HG03095 (cell line): Measurements from ENCODE around the gene HSPA12B.

ENCODE experiments used
- ATAC-seq: cut with Tn5 transposase; IDR thresholded peaks from one replicate; pipeline ENCODE4 v1.9.1; 2021; ENCODE audit warnings: moderate library complexity; ENCODE audit not compliant: unreplicated experiment

Gene HSPA12B

DNA sequence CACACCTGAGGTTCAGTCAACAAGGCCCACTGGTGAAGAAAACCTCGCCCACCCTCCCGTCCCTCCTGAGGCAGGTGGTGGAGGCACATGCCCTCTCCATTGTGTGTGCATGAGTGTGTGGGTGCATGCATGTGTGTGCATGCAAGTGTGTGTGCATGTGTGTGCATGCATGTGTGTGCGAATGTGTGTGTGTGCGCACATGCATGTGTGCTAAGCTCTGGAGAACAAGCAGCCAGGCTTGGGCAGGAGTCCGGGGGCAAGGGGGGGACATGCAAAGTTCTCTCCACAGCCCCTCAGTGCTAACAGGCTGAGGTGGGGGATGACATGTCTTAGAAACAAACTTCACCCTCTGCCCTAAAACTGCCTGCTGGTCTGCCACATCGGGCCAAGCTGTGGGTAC, 3.1 kb upstream of the HSPA12B start:
- ATAC-seq = no peak

DNA sequence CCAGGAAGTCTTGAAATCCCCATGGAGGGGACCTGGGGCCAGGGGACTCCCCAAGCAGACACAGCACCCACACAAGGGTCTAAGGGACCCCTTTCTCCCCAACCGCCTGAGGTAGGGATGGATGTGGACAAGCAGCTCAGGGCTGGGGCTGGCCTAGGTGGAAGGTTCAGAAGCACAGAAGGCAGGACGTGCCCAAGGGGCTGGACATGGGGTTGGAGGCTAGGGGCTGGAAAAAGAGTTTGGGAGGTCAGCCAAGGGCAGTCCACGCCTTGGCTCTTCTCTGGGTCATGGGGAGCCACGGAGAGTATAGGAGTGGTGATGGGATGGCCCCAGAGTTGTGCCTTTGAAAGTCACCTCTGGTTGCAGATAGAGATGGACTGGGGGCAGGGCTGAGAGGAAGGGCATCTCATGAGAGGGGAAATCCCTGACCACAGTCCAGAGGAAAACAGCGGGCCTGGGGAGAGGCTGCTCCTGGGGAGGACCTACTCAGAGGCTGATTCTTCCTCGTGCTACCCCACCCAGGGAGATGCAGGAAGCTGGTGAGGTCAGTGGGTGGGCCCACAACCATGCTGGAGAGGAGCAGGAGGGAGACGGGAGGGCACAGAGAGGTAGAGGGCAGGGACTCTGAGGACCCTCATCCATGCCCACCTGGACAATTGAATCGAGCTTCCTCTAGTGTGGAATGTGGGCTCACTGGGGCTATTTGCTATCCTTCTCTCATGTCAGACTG, 2.5 kb upstream of the HSPA12B start:
- no peak for ATAC-seq

DNA sequence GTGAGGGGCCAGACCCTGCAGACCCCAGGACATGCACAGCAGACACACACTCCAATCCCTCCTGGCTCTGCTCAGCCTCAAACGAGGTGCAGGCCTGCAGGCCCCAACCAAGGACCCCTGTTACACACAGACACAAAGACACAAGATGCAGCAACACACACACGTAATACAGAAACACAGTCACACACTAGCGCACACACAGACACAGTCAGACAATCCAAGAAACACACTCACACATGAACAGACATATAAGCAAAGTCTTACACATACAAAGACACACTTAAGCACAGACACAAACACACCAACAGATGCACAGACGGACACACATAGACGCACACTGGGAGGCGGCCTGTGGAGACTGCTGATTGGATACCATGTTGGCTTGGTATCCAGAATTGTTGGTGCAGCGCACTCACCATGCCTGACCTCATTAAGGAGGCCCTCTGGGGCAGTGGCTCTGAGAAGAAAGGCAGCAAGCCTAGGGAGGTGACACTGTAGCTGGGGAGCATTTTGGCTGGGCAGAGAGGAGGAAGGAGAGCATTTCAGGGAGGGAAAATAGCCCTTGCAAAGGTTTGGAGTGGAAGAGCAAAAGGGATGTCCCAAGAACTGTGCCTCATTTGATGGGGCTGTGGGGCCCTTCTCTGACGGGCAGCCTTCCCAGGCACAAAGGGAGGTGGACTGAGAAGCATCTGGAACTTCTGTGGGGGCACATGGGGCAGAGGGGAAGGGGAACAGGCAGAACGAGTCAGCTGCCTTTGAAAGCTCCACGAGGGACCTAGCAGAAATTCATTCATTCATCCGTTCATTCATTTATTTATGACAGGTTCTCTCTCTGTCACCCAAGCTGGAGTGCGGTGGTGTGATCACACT, 1.4 kb upstream of the HSPA12B start:
- ATAC-seq = no peak

DNA sequence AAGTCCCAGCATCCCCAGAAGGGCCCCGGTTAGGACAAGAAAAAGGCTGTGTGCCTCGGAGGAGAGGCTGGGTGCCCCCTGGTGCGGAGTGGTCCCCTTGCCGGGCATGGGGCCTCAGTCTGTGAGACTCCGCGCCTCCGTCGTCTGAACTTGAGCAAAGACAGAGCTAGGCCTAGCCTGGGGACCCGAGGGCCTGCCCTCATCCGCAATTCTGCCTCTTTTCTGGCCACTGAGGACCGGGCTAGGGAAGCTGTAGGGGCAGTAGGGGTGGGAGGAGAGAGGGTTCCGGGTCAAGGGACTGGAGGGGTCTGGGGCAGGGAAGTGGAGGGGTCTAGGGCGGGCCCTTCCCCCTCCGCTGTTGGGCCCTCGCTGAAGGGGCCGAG, 550 bp upstream of the HSPA12B start:
- no peak for ATAC-seq

DNA sequence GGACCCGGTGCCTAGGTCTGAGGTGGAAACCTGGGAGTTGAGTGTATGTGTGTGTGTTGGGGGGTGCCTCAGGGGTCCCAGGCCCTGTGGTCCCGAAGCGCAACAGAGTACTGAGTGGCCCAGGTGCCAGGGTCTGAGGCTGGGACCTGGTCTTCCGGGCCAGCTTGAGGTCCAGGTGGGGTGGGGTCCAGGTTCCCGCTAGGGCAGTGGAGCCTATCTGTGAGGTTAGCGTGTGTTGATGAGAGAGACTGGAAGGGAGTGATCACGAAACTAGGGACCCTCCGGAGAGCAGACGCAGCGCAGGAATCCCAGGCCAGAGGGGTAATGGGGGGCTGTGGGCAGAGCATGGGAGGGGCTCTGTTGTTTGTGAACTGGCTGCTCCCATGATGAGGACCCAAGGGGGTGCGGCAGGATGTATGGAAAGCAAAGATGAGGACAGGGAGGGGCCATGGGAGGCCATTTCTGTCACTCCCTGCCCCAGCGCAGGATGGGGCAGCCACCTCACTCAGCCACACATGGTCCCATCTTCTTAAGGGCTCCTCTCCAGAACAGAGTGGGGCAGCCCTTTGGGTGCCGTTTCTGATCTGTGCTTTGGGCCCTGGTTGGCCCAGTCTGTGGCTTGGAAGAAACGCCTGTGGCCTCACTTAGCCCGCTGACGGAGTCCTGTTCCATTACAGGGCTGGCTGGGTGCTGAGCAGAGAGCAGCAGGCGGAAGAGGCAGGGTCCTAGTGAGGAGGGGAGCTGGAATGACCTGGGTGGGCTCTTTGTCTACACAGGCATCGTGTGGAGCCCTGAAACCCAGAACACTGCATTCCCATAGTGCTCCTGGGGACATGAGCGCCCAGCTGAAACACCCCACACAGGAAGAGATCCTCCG, 872 bp downstream of the HSPA12B start:
- no peak for ATAC-seq

DNA sequence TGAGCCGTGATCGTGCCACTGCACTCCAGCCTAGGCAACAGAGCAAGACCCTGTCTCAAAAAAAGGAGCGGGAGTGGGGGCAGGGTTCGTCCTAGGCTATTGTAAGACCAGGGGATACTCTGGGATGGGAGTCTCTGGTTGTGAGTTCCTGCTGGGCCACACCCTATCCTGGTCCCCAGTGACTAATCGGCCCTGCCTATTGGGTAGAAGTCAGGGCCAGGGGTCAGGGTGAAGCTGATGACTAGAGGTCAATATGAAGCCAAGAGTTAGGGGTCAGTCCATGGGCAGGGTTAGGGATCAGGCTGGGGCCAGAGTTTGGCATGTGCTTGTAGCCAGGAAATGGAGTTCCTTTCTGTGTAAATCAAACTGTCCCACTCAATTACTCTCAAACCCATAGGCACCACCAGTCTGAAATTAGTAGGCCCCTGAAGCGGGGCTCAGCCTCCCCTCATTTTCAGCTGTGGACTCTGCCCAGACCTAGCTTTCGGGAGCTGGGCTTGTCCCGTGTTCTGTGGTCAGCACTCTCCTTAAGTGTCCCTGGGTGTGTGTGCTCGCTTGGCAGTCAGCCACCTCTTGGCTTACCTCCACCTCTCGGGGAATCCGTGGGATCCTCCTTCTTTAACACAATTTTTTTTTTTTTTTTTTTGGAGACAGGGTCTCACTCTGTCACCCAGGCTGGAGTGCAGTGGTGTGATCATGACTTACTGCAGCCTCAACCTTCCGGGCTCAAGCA, 1.8 kb downstream of the HSPA12B start:
- ATAC-seq = no peak

DNA sequence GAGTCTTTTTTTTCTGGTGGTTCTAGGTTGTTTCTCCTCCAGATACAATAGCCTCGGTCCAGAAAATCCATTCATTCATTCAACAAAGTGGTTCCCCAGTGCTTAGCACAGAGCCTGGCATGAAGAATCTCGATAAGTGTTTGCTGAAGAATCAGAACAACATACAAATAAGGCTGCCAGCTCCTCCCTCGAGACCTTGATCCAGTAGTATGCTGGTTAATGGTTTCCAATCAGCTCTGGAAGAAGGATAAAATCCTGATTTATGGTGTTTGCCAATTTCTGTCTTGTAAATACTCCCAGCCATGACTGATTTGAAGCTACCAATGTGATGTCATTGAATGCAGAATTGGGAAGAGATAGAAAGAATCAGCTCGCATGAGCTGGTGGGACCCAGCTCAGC, 3.3 kb downstream of the HSPA12B start:
- ATAC-seq = no peak

DNA sequence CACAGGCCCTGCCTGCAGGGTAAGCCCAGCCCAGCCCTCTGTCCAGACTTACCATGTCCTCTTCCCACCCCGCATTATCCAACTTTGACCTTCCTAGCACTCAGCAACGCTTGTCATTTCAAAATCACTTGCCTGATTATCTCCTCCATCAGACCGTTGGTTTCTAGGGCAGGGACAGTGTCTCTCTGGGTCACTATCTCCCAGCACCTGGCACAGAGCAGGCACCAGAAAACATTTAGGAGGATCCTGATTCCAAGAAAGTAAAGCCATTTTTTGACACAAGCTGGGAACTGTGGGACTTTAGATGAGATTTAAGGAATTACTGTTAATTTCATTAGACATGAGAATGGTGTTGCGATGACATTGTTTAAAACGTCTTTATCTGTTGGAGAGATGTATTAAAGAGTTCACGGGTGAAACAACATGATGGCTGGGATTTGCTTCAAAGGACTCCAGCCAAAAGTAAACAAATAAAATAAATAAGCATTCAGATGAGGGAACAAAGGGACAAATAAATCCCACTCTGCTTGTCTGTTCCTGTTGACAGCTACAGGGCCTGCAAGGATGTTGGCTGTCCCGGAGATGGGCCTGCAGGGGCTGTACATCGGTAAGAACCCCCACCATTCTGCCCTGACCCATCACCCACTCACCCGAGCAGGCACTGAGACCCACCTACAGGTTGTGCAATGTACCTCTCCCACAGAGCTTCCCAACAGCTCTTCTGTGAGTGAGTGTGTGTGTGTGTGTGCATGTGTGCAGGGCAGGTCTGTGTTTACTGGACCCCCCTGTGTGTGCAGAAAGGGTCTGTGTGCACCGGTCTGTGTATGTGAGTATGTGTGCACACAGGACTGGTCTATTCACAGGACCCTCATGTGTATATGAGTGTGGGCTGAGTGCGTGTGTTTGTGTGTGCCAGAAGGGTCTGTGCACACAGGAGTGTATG, 5.9 kb downstream of the HSPA12B start:
- no peak for ATAC-seq

DNA sequence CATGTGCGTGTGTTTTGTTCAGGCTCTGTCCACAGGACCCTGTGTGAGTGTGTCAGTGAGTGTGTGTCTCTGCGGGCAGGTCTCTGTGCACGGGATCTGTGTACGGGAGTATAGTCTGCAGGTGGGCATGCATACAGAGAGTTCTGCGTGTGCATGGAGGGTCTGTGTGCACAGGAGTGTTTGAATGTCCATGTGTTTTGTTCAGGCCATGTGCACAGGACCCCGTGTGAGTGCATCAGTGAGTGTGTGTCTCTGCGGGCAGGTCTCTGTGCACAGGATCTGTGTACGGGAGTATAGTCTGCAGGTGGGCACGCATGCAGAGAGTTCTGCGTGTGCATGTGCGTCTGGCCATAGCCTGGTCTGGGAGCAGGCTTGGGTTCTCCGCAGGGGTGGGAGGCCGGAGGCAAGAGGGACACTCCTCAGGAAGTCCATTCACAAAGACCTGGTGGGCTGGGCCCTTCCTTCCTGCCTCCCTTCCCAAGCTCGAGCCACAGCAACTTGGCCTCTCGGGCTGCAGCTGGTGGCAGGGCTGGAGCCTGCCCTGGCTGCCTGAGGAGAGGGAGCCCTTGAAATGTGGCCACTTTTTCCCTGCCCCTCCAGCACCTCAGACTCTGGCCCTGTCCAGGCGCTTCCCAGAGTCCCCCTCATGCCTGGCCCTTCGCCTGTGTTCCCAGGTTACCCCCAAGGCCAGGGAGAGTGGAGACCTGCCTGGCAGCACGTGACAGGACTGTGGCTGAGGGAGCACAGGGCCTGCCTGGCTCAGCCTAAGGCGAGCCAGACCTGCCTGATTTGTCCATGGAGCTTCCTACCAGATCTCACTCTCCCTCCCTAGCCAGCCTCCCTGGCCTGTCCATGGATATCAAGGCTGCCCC, 6.8 kb downstream of the HSPA12B start:
- no peak for ATAC-seq

DNA sequence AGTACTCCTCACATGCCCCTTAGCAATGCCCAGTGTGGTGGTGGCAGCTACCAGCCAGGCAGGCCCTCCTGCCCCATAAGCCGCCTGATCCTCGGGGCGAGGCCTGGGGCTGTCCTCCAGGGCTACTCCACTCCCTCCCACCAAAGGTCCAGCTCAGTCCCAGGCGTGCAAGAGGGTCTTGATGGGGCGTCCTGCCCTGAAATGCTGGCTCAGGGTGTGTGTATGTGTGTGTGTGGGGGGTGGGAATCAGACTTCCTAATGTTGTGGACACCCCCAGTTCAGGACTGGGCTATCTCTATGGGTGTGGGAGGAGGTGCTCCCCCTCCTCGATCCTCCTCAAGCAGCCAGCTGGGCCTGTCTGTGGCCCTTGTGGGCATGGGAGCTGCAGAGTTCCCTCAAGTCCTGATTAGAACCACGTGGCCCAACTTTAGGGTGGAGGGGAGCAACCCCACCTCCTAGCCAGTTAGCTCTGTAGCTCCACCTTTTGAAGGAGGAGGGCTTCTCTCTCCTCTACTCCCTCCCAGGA, 7.5 kb downstream of the HSPA12B start:
- no peak for ATAC-seq

DNA sequence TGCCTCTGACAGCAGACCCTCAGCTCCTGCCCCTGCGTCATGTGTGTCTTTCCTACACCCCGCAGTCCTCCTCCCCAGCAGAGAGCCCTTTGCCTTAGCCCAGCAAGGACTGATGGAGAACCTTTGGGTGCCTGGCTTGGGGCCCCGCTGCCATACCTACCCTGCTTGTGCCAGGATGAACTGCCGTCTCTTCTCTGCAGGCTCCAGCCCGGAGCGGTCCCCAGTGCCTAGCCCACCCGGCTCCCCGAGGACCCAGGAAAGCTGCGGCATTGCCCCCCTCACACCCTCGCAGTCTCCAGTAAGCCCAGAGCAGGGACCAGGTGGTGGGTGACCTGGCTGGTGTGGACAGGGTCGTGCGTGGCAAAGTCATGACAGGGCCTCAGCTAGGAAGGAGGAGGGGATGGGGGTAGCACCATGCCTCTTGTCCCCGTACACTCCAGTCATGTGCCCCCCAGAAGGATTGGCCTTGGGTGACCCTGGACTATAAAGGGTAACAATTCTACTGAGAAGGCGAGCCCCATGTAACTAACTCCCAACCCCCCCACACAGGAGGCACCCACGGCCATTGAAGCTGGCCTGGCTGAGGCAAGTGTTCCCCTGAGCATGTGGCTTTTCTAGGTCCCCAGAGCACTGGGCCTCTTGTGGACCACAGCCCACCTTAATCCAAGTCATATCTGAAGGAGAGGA, 8.3 kb downstream of the HSPA12B start:
- no peak for ATAC-seq

DNA sequence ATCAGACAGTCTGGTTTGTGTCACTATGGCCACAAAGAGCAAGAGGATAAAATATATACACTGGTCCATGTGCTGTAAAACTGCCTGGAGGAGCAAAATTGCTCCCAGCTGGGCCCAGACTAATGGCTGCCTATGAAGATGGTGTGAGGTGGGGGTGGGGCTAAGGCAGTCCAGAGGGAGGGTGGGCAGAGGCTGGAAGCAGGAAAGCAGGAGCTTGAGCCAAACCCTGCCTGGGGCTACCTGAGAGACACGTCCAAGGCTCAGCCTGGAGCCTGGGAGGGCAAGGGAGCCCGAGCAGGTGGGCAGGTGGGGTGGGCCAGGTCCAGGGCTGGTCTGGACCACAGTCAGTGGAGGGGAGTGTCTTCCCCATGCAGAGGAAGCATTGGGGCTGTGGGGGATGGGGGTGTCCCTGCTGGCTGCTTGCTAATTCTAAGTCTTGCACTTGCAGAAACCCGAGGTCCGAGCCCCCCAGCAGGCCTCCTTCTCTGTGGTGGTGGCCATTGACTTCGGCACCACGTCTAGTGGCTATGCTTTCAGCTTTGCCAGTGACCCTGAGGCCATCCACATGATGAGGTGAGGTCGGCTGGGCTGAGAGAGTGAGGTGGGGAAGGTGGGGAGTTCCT, 9.5 kb downstream of the HSPA12B start:
- no peak for ATAC-seq

DNA sequence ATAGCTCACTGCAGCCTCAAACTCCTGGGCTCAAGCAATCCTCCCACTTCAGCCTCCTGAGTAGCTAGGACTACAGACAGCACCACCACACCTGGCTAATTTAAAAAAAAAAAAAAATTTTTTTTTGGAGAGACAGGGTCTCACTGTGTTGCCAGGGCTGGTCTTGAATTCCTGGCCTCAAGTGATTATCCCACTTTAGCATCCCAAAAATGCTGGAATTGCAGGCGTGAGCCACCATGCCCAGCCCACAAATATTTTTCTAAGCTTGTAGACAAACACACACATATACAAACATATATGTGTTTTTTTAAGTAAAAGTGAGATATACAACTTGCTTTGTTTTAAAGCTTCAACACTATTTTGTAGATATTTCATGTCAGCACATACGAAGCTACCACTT, 10.8 kb downstream of the HSPA12B start:
- ATAC-seq = no peak

DNA sequence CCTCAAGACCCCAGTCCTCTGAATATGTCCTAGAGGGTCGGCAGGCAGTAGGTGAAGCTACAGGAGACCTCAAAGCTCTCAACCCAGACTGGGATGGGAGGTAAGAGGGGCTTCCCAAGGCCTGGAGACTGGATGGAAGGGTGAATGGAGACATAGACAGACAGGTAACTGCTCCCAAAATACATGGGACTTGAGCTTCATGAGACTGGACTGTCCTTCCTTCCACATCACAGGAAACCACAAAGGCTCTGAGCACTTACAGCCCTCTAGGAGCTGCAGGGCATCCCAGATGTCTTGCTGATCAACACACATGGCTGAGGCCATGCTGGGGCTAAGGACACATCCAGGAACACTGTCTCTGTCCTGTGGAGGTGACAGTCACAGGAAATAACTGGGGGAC, 11.6 kb downstream of the HSPA12B start:
- ATAC-seq = no peak

DNA sequence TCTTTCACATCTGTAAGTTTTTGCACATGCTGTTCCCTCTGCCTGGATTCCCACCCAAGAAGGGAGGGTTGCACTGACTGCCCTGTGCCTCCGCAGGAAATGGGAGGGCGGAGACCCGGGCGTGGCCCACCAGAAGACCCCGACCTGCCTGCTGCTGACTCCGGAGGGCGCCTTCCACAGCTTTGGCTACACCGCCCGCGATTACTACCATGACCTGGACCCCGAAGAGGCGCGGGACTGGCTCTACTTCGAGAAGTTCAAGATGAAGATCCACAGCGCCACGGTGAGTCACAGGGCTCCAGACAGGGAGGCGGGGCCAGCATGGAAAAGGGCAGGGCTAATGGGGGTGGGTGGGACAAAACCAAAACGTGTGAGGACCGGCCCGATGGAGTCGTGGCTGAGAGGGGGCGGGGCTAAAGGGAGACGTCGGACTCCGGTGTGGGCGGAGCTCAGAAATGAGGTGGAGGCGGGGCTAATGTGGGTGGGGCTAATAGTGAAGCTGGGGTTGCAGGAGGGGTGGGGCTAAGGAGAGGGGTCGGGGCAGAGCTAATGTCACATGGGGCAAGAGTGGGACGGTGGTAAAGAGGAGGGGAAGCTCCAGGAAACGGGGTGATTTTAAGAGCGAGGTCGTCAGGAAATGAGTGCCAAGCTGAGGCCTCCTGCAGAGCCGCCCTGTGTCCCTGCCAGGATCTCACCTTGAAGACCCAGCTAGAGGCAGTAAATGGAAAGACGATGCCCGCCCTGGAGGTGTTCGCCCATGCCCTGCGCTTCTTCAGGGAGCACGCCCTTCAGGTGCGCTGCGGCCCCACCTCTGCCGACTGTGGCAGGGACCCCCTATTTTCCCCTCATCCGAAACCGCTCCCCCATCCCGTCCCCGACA, 12.6 kb downstream of the HSPA12B start:
- no peak for ATAC-seq

DNA sequence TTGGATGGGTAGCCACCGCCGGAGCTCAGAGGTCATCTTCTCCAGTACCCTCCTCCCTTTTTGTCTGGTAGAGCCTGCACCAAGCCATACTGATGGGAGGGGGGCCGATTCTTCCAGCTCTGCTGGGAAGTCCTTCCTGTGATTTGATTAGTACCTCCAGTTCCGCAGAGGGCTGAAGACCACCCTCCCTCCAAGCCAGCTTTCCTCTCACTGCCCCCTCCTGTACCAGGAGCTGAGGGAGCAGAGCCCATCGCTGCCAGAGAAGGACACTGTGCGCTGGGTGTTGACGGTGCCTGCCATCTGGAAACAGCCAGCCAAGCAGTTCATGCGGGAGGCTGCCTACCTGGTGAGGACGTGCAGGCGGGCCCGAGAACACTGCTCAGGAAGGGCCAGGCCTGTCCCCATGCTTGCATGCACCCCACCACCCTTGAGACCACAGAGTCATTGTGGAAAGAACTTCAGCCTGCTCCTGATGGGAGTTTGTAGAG, 13.2 kb downstream of the HSPA12B start:
- ATAC-seq = no peak
